PC-3 (cell line): ENCODE results near the gene MAML2. TPM values are rescaled to one million over a fixed set of nuclear protein-coding genes. Genes with fewer than 3 reads are reported as not detected.

Experiments used
- ATAC-seq: fragments of 200-7000 bp; cut with Tn5 transposase; 2 replicates; pipeline ENCODE4 v1.9.1; 2020; ENCODE audit warnings: mild to moderate bottlenecking, moderate library complexity
- BruUV-seq: library from RNA; stranded (reverse); fragments of 400-500 nt; replicated peaks from 2 replicates; lab custom pipeline; 2021; lab: Mats Ljungman, UMichigan
- CTCF ChIA-PET: fragments of 300-600 bp; sonication (Branson Sonifier 250); formaldehyde crosslinking; loops from one replicate; lab custom pipeline; 2022; ENCODE audit warnings: antibody characterized with exemption; lab: Charles Lee
- POLR2A ChIA-PET: fragments of 300-600 bp; sonication (Branson Sonifier 250); formaldehyde crosslinking; loops from one replicate; lab custom pipeline; 2022; ENCODE audit warnings: antibody characterized with exemption; ENCODE audit not compliant: unreplicated experiment; lab: Charles Lee
- DNase-seq: peaks from one replicate; pipeline ENCODE4 v3.0.0-alpha.2; 2015
- H2AFZ ChIP-seq: fragments of 300-600 bp; sonication (generic); 2 replicates; pipeline ENCODE4 v1.6.0; 2016; ENCODE audit warnings: antibody characterized with exemption, low read length
- H3F3A ChIP-seq: fragments of 300-600 bp; sonication (generic); one replicate; pipeline ENCODE4 v1.6.0; 2017; ENCODE audit warnings: antibody characterized with exemption, low read length, control low read depth, mild to moderate bottlenecking; ENCODE audit not compliant: unreplicated experiment
- H3K27ac ChIP-seq: fragments of 300-600 bp; sonication (generic); 2 replicates; pipeline ENCODE4 v1.5.1; 2016; ENCODE audit warnings: mild to moderate bottlenecking, low read length
- H3K27me3 ChIP-seq: fragments of 300-600 bp; sonication (generic); 2 replicates; pipeline ENCODE4 v1.6.1; 2016; ENCODE audit warnings: low read length, mixed read lengths
- H3K36me3 ChIP-seq: fragments of 300-600 bp; sonication (generic); 2 replicates; pipeline ENCODE4 v1.6.1; 2016; ENCODE audit warnings: low read depth, mixed run types, low read length, mixed read lengths
- H3K4me1 ChIP-seq: fragments of 300-600 bp; sonication (generic); 2 replicates; pipeline ENCODE4 v1.5.1; 2016; ENCODE audit warnings: low read length; ENCODE audit not compliant: insufficient read depth
- H3K4me2 ChIP-seq: fragments of 300-600 bp; sonication (generic); 2 replicates; pipeline ENCODE4 v1.6.0; 2016; ENCODE audit warnings: low read length
- H3K4me3 ChIP-seq: fragments of 300-600 bp; sonication (generic); 2 replicates; pipeline ENCODE4 v1.5.1; 2016; ENCODE audit warnings: mild to moderate bottlenecking, low read length, mixed read lengths
- H3K79me2 ChIP-seq: fragments of 300-600 bp; sonication (generic); 2 replicates; pipeline ENCODE4 v1.6.1; 2017; ENCODE audit warnings: low read length, mixed read lengths
- H3K9ac ChIP-seq: fragments of 300-600 bp; sonication (generic); 2 replicates; pipeline ENCODE4 v1.6.0; 2016; ENCODE audit warnings: mild to moderate bottlenecking, low read length
- H3K9me2 ChIP-seq: fragments of 300-600 bp; sonication (generic); replicated peaks from 2 replicates; pipeline ENCODE4 v1.6.1; 2016; ENCODE audit warnings: mixed run types, low read length, mixed read lengths
- H3K9me3 ChIP-seq: fragments of 300-600 bp; sonication (generic); 2 replicates; pipeline ENCODE4 v1.6.1; 2016; ENCODE audit warnings: low read length, mixed read lengths
- H4K20me1 ChIP-seq: fragments of 300-600 bp; sonication (generic); 2 replicates; pipeline ENCODE4 v1.6.1; 2016; ENCODE audit warnings: low read length, mixed read lengths
- EZH2 ChIP-seq: fragments of 300-600 bp; sonication (generic); IDR thresholded peaks from one replicate; pipeline ENCODE4 v1.6.1; 2017; ENCODE audit warnings: antibody characterized with exemption, mild to moderate bottlenecking, low read length; ENCODE audit not compliant: unreplicated experiment
- EZH2phosphoT487 ChIP-seq: fragments of 300-600 bp; sonication (generic); IDR thresholded peaks from 2 replicates; pipeline ENCODE4 v1.6.1; 2018; ENCODE audit warnings: mild to moderate bottlenecking, antibody characterized with exemption, low read length, borderline replicate concordance
- intact Hi-C: fragments of 100-400 bp; cut with micrococcal nuclease; formaldehyde crosslinking; loops from 2 replicates; pipeline ENCODE4 v1.9.0; 2023
- total RNA-seq: library from RNA; depleted of rRNA; stranded (reverse); fragments of >200 nt; gene quantifications from 2 replicates; pipeline ENCODE4 v1.2.3, GENCODE V29; 2014
- TF ChIP-seq, protein P1 (sequence below): fragments of 300-600 bp; sonication (generic); conservative IDR thresholded peaks from 2 replicates; pipeline ENCODE4 v1.5.1; 2017; ENCODE audit warnings: antibody characterized with exemption, low read depth, mild to moderate bottlenecking, low read length

MAML2 gene
- total RNA-seq, 1 experiment from 2014 or later, result 10.9 TPM

DNA sequence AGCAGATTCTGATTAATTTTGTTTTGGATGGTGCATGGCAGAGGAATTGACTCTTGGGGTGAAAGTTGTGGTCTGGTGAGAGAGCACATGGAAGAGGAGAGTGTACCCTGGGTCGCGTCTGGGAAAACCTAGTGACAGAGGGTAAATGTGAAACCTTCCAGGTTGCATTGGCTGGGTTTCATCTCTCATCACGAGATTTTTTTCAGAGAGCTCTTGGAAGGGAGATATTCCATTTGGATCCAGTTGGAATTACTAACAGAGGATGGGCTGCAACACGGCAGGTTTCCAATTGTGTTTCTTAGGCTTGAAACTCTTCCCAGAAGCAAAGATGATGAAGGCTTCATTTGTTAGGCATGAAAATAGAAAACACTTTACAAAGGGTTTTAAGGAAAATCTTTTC, 309.4 kb downstream of the MAML2 start:
- Histone ChIP-seq H3K4me1 (peaks cover 43% of the 10 kb centered on the region), H3K4me3 (no peak overlapping the region; the same call in 1 of the 2 replicates), H2AFZ (no peak overlapping the region), H3K9me3 (no peaks in the 10 kb centered on the region), H3K9me2 (no peaks in the 10 kb centered on the region), H3K79me2 (no peaks in the 10 kb centered on the region), H3K4me2 (peak overlapping the region; percentile 34), H3K27ac (peak overlapping the region; percentile 82), H3K9ac (peak overlapping the region; percentile 46; the same call in 1 of the 2 replicates), H3K27me3 (no peaks in the 10 kb centered on the region), H4K20me1 (no peaks in the 10 kb centered on the region), H3F3A (peaks cover 2% of the 10 kb centered on the region), H3K36me3 (no peaks in the 10 kb centered on the region)
- no peak for ATAC-seq
- intact Hi-C loops, result no loop called here
- TF ChIP-seq EZH2 (no peak), EZH2phosphoT487 (no peak)
- TF ChIP-seq, protein P1, sequence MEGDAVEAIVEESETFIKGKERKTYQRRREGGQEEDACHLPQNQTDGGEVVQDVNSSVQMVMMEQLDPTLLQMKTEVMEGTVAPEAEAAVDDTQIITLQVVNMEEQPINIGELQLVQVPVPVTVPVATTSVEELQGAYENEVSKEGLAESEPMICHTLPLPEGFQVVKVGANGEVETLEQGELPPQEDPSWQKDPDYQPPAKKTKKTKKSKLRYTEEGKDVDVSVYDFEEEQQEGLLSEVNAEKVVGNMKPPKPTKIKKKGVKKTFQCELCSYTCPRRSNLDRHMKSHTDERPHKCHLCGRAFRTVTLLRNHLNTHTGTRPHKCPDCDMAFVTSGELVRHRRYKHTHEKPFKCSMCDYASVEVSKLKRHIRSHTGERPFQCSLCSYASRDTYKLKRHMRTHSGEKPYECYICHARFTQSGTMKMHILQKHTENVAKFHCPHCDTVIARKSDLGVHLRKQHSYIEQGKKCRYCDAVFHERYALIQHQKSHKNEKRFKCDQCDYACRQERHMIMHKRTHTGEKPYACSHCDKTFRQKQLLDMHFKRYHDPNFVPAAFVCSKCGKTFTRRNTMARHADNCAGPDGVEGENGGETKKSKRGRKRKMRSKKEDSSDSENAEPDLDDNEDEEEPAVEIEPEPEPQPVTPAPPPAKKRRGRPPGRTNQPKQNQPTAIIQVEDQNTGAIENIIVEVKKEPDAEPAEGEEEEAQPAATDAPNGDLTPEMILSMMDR, result no peak
- ChIA-PET POLR2A (interaction anchor here (0.5 kb wide), 1 partner anchor 21 kb away, joined by 3 read pairs; no protein-coding TSS in a partner anchor), CTCF (interaction anchor here (0.6 to 1.3 kb wide), 3 partner anchors 23 to 309 kb away, joined by 4 to 5 read pairs (median 5); partner anchors contain the start of gene MAML2)
- no peak for DNase-seq
- BruUV-seq, result no TSS peak

DNA sequence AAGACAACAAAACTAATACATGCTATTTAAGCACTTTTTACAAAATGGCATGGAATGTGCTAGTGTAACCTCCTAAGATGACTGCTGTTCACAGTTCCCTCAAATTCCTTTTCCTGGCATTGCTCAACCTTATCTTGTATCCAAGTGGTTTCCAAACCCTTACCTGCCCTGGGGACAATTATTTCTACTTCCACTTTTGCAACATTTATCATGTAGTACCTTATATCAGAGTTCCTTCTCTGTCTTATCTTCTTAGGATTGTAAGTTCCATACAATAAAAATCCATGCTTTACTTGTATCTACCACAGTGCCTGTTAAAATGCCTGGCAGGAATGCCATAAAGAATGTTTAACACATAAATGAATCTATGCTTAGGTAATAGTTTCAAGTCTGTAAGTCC, 309.9 kb downstream of the MAML2 start:
- Histone ChIP-seq H3K79me2 (no peaks in the 10 kb centered on the region), H4K20me1 (no peaks in the 10 kb centered on the region), H2AFZ (no peak overlapping the region), H3K27me3 (no peaks in the 10 kb centered on the region), H3K9me2 (no peaks in the 10 kb centered on the region), H3F3A (no peaks in the 10 kb centered on the region), H3K9ac (peak overlapping the region; percentile 46; the same call in 1 of the 2 replicates), H3K4me2 (peak overlapping the region; percentile 34), H3K9me3 (no peaks in the 10 kb centered on the region), H3K27ac (peak overlapping the region; percentile 82), H3K36me3 (no peaks in the 10 kb centered on the region), H3K4me1 (peaks cover 38% of the 10 kb centered on the region), H3K4me3 (no peak overlapping the region)
- intact Hi-C loops, result no loop called here
- ChIA-PET CTCF (no interaction called here), POLR2A (no interaction called here)
- ATAC-seq, result no peak
- DNase-seq, result peak; percentile 65
- BruUV-seq, result no TSS peak
- TF ChIP-seq, protein P1, result no peak
- TF ChIP-seq EZH2 (no peak), EZH2phosphoT487 (no peak)

DNA sequence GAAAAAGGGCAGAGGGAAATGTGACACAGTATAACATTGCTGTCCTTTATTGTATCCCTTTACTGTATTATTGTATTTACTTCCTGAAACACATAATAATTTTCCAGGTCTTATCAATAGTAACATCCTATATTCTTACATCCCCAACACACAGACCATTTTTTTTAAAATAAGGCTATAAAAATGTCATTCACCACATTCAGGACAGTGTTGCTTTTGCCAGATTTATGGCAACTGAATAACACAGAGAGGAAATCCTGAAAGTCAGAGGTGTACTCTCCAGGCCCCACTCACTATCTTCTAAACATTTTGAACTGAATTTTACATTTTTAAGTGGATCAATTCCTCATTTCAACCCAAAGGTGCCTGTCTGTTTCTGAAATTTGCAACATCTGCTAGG, 314.2 kb downstream of the MAML2 start:
- no peak overlapping the region for H3K4me2 ChIP-seq
- no peaks in the 10 kb centered on the region for H4K20me1 ChIP-seq
- H3K79me2 ChIP-seq, result no peaks in the 10 kb centered on the region
- no peak overlapping the region for H3K9ac ChIP-seq
- DNase-seq (no peak), ATAC-seq (no peak)
- intact Hi-C loops, result no loop called here
- no peak overlapping the region for H3K4me3 ChIP-seq
- POLR2A ChIA-PET, result no interaction called here
- H3K4me1 ChIP-seq, result peaks cover 13% of the 10 kb centered on the region
- H3K27ac ChIP-seq, result no peak overlapping the region
- BruUV-seq, result no TSS peak
- H3F3A ChIP-seq, result no peaks in the 10 kb centered on the region
- H2AFZ ChIP-seq, result no peak overlapping the region
- no peaks in the 10 kb centered on the region for H3K27me3 ChIP-seq
- H3K9me2 ChIP-seq, result no peaks in the 10 kb centered on the region
- CTCF ChIA-PET, result no interaction called here
- no peaks in the 10 kb centered on the region for H3K9me3 ChIP-seq
- TF ChIP-seq EZH2phosphoT487 (no peak), EZH2 (no peak)
- TF ChIP-seq, protein P1, result no peak
- no peaks in the 10 kb centered on the region for H3K36me3 ChIP-seq
